GM19467 (cell line): ENCODE results near the gene WTAP.
"Not testable (repeated sequence)": the region's sequence is repeated elsewhere in the genome, so short reads cannot be mapped to it uniquely, and the experiment has no call there.

Experiments used
- ATAC-seq: cut with Tn5 transposase; IDR thresholded peaks from one replicate; pipeline ENCODE4 v1.9.1; 2021; ENCODE audit warnings: mild to moderate bottlenecking, moderate library complexity; ENCODE audit not compliant: unreplicated experiment

The WTAP gene

DNA sequence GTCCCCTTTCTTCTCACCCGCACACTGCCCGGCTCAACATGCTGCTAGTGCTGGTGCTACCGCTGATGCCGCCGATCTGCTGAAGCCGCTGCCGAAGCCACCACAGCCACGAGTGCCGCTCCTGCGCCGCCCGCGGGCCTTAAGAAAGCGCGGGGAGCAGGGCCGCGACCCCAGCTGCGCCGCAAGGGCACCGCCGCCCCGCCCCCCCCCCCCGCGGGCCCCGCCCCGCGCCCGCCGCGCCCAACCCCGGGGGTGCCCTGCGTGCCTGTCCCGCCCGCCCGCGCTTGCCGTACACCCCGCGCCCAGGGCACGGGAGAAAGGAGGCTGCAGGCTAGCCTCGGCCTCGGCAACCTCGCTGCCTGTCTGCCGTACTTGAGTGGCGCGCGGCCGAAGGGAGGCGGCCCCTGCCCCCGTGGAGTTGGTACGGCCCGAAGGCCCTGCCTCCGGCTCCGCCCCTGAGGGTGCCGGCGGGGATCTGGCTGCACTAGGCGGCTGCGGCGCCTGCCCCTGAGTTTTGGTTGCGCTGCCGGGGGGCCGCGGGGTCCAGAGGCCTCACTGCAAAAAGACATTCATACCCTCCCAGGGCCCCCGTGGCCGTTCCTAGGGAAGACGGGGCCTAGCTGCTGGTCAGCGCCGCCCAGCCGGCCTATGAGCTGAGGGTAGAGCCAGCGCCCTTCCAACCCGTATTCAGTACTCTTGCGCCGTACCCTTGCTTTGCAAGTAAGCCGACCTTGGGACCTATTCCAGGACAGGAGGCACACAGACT, 34.0 kb upstream of the WTAP start, which contains the start of gene SOD2:
TSS of gene SOD2 (minus strand) at position 114 of the 766 bp plus-strand sequence. CDS start at position 40, 74 bp downstream.
- peak; percentile 74 for ATAC-seq

DNA sequence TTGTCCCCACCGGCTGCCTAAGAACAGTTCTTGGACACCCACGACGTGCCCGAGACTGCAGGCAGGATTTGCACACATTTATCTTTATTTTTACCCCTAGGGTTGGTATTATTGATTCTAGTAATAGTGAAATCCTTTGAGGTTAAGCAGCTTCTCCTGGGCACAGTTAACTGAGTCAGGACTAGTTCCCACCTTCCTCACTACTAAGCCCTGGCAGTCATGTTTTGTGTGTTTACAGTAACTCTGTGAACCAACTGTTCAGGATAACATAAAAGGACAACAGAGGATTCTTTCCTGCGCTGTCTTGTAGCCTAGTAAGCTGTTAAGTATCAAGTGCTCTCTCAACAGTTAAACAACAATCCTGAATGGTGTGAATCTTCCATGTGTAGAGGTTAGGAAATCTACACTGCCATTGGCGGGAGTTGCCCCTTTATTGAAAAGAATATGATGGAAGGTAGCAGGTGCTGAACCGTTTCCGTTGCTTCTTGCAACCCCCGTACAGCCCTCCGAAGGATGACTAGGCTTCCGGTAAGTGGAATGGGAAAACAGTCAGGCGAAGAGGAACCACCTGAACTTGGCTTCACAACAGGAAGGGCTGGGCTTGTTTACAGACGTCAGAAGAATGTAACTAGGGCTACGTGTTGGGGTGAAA, 33.3 kb upstream of the WTAP start:
- ATAC-seq: no peak

DNA sequence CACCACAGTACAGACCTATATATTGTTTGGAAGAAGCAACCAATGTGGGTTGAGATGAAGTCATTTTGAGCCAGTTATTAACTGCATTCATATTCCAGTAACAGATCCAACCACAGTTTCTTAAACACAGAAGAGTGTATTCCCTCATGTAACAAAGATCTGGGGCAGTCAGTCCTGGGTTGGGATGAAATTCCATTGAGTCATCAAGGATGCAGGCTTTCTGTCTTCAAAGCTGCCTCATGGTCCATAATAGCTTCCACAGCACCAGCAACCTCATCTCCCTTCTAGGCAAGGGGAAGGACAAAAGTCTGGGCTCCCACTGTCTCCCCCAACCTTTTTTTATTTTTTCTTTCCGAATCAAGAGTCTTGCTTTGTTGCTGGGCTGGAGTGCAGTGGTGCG, 31.3 kb upstream of the WTAP start:
- no peak for ATAC-seq

DNA sequence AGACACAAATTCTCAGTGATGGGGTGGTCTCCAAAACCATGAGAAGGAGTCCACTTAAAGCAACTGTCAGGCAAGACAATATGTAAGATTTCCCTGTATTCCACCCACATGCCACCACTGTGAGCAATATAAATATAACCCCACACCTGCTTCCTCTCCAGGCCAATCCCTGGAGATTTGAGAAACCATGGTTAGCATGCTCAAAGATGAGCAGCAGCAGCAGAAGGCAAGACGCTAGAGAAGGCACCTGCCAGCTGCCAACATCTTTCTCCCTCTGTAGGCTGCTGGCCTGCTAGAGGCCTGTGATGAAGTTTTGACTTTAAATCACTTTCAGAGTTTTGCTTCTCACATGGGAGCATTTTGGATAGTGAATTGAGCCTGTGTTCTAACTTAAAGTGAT, 26.3 kb upstream of the WTAP start:
- no peak for ATAC-seq

DNA sequence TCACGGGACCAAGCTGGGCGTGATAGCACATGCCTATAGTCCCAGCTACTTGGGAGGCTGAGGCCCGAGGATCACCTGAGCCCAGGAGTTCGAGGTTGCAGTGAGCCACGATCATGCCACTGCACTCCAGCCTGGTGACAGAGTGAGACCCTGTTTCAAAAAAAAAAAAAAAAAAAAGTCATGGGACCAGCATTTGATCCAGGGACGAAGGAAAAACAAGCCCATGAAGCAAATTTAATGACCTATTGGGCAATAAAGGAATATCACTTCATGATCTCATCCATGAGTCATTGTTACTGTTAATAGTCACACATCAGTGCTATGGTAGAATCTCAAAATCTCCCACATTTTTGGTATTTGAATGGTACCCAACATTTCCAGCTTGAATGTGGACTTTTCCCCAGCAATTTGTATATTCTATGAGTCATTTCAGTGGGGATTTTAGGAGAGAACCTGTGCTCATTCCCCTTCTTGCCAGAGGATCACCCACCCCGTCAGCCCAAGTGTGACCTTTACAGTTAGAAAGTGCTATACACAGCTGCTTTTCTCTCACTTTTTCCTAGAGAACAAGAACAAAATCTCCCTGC, 25.8 kb upstream of the WTAP start:
- no peak for ATAC-seq

- ATAC-seq: not testable (repeated sequence)
Measured at GRCh38 chr6:159710603-159711002, 16.7 kb upstream of the WTAP start.

DNA sequence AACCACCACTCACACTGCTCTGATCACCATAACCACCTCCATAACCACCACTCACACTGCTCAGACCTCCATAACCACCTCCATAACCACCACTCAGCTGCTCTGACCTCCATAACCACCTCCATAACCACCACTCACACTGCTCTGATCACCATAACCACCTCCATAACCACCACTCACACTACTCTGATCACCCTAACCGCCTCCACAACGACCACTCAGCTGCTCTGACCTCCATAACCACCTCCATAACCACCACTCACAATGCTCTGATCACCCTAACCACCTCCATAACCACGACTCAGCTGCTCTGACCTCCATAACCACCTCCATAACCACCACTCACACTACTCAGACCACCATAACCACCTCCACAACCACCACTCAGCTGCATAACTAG, 14.9 kb upstream of the WTAP start:
- ATAC-seq: not testable (repeated sequence)

GRCh38 chr6:159713984-159714383, 13.3 kb upstream of the WTAP start:
- ATAC-seq: no peak

GRCh38 chr6:159714404-159714803, 12.9 kb upstream of the WTAP start:
- ATAC-seq: no peak

GRCh38 chr6:159715166-159715565, 12.1 kb upstream of the WTAP start:
- ATAC-seq: no peak

DNA sequence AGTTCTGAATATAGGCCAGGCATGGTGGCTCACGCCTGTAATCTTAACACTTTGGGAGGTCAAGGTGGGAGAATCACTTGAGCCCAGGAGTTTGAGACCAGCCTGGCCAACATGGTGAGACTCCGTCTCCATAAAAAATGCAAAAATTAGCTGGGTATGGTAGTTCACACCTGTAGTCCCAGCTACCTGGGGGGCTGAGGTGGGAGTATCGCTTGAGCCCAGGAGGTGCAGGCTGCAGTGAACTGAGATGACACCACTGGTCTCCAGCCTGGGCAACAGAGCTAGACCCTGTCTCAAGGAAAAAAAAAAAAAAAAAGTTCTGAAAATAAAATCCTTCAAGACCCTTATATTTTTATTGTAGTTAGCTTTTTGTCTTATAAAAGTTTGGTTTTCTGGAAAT, 11.7 kb upstream of the WTAP start:
- no peak for ATAC-seq

GRCh38 chr6:159716247-159717096, 10.8 kb upstream of the WTAP start:
- ATAC-seq: no peak

DNA sequence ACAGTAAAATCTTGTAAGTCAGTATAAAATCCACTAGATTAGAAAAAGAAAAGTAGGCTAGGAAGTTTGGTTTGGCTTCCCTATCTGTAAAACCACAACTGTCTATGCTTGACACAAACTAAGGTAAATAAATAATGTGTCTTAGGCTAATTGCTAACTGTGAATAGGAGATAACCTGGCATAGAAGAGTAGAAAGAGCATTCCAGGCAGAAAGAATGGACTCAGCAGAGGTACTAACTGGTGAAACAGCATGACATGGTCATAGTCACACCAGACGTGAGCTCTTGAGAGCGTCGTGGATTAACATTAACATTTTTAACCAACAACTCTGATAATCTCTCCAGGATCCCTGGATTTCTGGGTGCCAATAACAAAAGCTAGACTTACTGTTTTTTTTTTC, 8.7 kb upstream of the WTAP start:
- no peak for ATAC-seq

DNA sequence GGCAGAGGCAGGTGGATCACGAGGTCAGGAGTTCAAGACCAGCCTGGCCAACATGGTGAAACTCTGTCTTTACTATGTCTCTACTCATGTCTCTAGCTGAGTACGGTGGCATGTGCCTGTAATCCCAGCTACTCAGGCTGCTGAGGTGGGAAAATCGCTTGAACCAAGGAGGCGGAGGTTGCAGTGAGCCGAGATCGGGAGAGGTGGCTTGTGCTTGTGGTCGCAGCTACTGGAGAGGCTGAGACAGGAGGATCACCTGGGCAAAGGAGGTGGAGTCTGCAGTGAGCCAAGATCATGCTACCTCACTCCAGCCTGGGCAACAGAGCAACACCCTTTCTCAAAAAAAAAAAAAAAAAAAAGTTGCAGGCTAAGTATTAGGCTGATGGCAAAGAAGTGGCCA, 8.0 kb upstream of the WTAP start:
- no peak for ATAC-seq

DNA sequence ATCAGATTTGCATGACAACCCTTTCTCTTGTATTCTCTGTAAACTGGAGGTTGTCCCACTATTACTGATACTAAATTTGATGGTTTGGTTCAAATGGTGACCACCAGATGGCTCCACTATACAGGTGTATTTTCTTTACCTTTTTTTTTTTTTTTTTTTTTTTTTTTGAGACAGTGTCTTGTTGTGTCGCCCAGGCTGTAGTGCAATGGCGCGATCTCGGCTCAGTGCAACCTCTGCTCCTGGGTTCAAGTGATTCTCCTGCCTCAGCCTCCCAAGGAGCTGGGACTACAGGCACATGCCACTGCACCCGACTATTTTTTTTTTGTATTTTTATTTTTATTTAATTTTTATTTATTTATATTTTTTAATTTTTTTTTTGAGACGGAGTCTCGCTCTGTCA, 6.6 kb upstream of the WTAP start:
- ATAC-seq: peak; percentile 52

DNA sequence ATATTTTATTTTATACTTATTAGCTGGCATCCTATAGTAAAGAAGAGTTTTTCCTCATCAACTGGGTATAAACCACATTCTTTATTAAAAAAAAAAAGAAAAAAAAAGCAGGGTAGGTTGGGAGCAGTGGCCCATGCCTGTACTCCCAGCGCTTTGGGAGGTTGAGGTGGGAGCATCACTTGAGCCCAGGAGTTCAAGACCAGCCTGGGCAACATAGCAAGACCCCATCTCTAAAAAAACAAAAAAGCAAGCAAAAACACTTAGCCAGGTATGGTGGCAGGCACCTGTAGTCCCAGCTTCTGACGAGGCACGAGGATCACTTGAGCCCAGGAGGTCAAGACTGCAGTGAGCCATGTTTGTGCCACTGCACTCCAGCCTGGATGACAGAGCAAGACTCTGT, 5.3 kb upstream of the WTAP start:
- not testable (repeated sequence) for ATAC-seq

- no peak for ATAC-seq
Measured at GRCh38 chr6:159722655-159723054, 4.7 kb upstream of the WTAP start.

GRCh38 chr6:159723259-159723658, 4.0 kb upstream of the WTAP start:
- no peak for ATAC-seq

GRCh38 chr6:159724778-159725177, 2.5 kb upstream of the WTAP start:
- ATAC-seq: no peak

DNA sequence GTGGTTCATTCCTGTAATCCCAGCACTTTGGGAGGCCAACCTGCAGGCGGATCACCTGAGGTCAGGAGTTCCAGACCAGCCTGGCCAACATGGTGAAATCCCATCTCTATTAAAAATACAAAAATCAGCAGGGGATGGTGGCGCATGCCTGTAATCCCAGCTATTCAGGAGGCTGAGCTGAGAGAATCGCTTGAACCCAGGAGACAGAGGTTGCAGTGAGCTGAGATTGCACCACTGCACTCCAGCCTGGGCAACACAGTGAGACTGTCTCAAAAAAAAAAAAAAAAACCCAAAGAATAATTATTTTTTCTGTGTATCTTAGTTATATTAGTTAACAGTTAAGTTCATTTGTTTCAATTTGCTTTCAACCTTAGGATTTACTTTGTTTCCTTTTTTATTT, 2.1 kb upstream of the WTAP start:
- not testable (repeated sequence) for ATAC-seq

DNA sequence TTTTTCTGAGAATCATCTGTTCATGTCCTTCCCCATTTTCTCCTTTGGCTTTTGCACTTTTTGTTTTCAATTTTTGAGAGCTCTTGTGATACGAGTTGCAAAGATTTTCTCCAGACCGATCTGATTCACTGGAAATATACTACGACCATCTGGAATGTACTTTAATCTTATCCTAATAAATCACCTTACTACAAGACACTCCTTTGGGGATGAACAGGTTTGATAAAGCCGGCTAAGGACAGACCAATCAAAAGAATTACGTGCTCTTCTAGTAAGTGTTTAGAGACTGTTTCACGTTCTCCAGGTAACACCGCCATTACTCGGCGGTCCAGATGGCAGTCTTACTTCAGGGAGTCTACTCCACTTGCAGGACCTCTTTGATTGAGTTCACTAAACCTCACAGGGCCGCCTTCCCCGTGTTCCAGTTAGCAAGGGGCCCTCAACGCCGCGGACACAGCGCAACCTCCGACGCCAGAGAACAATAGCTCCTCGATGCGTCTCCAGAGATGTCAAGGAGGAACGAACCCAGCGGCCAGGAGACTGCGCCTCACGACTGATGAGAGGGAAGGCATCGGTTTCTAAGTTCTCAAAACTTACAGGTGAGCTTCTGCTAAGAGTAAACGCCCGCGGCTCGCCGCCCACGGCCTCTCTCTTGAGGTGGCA, 920 bp upstream of the WTAP start:
- ATAC-seq: no peak
